Brain pericyte (primary cell): ENCODE results near the gene CTU1.

Source experiments
- DNase-seq: peaks from one replicate; pipeline ENCODE4 v3.0.0-alpha.2; 2012; ENCODE audit warnings: low read depth, low spot score

The CTU1 gene

DNA sequence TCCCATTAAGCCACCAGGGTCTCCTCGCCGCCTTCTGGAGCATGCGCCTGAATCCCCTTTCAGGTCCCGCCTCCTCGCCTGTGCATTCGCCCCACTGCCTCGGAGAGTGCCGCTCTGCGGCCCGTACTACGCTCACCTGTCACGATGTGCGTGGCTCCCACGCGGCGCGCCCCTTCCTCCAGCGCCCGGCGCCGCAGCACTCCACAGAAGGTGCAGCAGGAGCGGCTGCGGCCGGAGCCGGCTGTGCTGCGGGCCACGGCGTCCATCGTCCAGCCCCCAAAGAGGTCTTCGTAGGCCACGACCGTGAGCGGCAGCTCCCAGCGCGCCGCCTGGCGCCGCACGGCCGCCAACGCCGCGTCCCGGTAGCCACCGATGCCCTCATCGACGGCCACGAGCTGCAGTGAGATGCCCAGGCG lies 4.3 kb downstream of the CTU1 start:
- DNase-seq: no peak

DNA sequence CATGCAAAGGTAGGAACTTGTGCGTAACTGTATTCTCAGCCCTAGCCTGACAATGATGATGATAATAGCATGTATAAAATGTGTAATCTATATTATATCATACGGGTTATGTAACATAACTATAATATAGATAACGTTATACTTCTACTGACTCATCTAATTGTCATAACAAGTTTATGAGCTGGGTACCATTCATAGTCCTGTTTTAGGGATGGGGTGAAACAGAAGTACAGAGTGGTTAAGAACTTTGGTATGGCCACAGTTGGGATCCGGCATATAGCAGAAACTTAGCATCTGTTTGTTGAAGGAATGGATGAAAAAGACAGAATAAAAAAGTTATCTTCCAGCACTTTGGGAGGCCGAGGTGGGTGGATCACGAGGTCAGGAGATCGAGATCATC lies 5.2 kb downstream of the CTU1 start:
- no peak for DNase-seq

GRCh38 chr19:51101171-51101865 lies 6.9 kb downstream of the CTU1 start:
- DNase-seq: no peak

DNA sequence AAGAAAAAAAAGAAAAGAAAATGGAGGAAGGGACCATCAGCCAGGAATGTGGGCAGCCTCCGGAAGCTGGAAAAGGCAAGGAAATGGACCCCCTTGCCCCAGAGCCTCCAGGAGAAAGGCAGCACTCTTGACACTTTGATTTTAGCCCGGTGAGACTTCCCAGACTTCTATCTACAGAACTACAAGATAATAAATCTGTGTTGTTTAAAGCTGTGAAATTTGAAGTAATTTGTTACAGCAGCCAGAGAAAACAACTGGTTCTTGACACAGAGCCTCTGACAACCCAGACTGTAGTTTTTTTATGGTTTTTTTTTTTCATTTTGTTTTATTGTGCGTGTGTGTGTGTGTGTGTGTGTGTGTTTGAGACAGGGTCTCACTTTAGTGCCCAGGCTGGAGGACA lies 7.6 kb downstream of the CTU1 start:
- DNase-seq: no peak

GRCh38 chr19:51099047-51099382 lies 9.2 kb downstream of the CTU1 start:
- DNase-seq: no peak

DNA sequence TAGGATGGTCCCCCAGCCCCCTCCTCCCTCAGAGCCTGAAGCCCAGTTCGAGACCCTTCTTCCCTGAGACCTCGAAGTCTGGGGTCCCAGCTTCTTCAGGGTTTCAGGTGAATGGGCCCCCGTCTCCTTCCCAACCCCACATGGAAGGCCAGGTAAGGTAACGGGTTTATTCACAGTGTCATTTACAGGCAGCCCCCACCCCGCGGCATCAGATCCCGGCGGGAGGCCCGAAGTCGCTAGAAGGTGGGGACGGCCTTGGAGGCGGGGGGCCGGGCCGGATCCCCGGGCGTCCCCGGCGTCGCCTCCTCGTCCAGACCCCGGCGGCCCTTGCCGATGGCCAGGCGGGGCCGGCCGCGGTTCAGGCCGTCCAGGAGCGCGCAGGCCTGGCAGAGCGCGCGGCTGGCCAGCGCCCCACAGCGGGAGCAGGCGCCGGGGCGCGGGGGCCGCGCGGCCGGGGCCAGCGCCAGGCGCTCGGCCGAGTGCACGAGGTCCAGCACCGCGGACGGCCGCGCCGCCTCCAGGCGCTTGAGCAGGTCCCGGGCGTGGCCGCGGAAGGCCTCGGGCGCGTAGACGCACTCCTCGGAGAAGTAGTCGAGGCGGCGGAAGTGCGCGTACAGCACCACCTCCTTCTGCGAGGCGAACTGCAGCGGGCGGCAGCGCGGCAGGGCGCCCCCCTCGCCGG lies 9.7 kb downstream of the CTU1 start:
- DNase-seq: no peak

DNA sequence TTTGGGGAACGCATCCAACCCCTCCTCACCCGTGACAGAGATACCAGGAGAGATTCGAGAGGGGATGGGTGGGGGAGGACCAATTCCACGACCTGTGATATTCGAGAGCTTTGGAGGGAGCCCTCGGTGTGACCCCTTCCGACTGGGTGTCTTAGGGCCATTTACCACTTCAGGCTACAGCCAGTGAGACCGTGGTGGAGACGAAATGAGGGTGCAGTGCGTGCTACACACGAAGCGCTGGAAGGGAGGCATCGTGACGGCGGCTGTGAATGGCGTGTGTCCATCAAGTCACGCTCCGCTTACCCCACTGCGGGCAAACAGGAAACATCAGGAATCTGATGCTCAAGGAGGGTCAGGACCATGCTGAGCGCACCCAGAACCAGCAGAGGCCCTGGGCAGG lies 10.4 kb downstream of the CTU1 start:
- no peak for DNase-seq

GRCh38 chr19:51097166-51097738 lies 11.0 kb downstream of the CTU1 start:
- DNase-seq: no peak

DNA sequence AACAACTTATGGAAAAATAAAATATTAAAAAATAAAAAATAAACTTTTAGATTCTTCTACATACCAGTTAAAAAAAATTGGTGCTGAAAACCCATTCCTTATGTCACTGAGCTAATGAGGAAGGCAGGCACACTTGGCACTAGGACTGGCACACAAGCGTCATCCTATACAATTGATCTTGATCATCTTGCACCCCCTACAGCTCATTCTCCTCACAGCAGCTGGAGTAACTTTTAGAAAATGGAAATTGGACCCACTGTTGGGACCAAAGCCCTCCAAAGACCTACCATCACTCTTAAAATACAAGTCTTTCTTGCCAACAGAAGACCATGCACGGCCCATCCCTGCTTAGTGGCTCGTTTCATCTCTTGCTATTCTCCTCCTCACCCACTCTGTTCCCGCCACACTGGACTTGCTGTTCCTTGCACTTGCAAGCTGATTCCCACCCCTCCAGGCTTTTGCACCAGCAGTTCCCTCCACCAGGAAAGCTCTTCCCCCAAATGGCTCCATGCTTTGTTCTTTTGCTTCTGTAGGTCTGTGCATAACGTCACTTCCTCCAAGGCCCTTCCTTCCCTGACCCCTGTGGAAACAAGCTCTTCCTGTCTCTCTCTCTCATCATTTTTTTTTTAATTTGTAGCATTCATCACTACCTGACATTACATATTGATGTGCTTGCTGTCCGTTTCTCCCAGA lies 11.6 kb downstream of the CTU1 start:
- DNase-seq: no peak

DNA sequence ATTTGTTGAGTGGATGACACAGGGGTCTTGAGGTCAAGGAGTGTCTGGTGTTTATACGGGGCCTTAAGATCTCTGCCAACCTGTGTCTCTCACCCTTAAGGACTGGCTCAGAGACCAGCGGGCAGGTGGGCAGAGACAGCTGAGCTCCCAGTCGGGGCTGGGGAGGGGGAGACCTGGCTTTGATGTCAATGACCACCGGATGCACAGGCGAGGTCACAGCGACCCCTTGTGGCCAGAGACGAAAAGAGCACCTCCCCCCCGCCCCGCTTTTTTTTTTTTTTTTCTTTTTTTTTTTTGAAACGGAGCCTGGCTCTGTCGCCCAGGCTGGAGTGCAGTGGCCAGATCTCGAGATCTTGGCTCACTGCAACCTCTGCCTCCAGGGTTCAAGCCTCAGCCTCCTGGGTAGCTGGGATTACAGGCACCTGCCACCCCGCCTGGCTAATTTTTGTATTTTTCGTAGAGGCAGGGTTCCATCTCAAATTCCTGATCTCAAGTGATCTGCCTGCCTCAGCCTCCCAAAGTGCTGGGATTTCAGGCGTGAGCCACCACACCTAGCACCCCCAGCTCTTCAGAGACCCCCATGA lies 13.4 kb downstream of the CTU1 start:
- no peak for DNase-seq

GRCh38 chr19:51093510-51094345 lies 14.5 kb downstream of the CTU1 start:
- DNase-seq: no peak

DNA sequence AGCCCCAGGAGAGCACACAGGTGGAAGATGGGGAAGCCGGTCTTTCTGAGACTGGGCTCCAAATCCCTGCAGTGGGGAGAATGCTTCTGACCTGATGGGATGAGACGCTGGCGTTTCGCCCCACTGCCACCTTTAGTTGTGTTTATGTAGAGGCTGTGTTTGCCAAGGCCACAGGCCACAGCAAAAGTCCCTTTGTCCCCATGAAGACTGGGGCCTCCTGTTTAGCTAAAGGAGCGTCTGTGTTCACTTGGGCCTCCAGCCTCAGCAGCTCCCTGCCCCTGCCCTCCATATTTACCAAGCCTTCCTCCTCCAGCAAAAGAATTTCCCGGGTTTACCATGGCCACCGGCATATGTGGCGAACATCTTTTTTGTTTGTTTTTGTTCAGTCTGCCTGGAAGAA lies 15.1 kb downstream of the CTU1 start:
- no peak for DNase-seq

GRCh38 chr19:51091895-51092873 lies 16.0 kb downstream of the CTU1 start:
- DNase-seq: no peak

DNA sequence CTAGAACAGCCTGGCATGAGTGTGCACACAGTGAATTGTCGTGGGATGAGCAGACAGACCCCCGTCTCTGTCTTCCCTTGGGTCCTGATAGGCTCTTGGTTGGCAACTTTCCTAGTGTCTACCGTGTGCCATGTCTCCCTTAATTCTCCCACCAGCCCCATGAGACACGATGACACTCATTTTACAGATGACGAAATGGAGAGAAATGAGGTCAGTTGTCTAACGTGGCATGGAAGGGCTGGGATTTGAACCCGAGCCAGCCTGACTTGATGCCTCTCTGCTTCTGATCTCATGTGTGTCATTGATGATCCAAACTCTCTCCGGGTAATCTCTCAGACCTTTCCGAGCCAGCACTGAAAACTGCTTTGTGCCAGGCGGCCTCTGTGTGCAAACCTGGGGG lies 17.1 kb downstream of the CTU1 start:
- no peak for DNase-seq

GRCh38 chr19:51090471-51090870 lies 17.7 kb downstream of the CTU1 start:
- no peak for DNase-seq

GRCh38 chr19:51089786-51090185 lies 18.4 kb downstream of the CTU1 start:
- no peak for DNase-seq

DNA sequence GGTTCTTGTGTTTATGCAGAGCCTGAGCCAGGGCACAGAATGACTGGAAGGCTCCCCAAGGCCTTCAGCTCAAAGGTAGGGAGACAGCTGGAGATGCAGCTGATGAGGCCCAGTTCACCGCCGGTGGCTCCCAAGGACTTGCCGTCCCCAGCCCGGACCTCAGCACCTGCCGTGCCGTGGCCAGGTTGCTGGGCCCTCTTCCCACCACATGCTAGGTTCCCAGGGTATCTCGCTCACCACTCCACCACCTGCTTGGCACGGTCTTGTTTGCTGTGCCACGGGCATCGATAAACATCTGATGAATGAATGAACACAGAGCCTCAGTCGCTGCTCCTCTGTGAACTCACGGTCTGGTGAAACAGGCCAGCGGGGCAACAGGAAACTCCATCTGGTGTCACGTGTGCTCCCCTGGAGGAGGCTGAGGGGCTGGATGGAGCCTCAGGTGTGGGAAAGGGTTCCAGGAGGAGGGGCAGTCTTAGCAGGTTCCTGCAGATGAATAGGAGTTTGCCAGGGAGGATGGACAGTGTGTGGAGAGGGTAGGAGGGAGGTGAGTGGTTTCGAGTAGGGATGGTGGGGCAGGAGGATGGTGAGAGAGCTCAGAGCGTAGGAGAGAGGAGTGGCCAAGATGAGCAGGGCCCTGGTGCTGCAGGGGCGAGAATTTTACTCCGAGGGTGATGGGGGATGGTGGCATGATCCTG lies 21.9 kb downstream of the CTU1 start:
- no peak for DNase-seq

DNA sequence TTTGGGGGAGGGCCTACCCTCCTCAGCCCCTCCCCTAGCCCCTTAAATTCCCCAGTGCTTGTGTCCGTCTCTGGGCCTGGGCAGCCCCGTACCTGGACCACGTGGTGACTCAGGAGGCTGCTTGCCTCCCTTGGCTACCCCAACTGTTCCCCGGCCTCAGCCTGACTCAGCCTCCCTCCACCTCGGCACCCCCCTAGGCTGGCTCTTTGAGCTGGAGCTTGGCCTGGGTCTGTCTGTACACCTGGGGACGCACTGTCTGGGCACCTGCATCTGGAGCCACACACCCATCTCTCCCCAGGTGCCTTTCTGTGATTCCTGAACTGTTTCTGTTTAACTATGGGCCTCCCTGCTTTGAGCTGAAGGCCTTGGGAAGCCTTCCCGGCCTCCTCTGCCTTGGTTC lies 23.7 kb downstream of the CTU1 start:
- no peak for DNase-seq

DNA sequence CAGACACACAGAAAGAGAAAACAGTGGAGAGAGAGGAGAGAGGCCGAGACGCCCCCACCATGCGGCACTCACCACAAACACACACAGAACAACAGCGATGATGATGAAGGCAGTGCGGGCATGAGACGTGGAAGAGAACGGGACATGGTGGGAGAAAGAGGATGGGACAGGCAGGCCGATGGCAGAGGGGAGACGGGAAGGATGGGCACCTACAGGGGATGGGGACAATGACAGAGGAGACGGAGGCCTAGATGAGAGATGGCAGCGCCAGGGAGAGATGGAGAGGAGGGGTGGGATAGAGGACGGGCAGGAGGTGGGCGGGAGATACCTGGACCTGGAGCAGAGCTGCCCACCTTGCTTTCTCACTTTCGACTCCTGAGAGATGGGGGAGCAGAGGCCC lies 24.4 kb downstream of the CTU1 start:
- no peak for DNase-seq

DNA sequence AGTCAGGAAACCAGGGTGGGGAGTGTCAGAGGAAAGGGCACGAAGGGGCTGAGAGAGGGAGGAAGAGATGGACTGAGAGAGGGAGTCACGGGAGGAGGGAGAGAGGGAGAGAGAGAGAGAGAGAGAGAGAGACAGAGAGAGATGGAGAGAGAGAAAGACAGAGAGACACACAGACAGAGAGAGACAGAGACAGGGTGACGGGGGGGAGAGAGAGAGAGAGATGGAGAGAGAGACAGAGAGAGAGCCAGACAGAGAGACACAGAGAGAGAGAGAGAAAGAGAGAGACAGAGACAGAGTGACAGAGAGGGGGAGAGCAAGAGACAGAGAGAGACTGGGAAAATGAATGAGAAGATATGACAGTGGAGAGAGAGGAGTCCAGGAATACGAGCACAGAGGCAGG lies 25.0 kb downstream of the CTU1 start:
- DNase-seq: no peak
